HG03378 (cell line): Measurements from ENCODE around the gene U2AF2.

Experiments used
- ATAC-seq: cut with Tn5 transposase; IDR thresholded peaks from one replicate; pipeline ENCODE4 v1.9.1; 2021; ENCODE audit warnings: mild to moderate bottlenecking, moderate library complexity; ENCODE audit not compliant: unreplicated experiment

Gene U2AF2

DNA sequence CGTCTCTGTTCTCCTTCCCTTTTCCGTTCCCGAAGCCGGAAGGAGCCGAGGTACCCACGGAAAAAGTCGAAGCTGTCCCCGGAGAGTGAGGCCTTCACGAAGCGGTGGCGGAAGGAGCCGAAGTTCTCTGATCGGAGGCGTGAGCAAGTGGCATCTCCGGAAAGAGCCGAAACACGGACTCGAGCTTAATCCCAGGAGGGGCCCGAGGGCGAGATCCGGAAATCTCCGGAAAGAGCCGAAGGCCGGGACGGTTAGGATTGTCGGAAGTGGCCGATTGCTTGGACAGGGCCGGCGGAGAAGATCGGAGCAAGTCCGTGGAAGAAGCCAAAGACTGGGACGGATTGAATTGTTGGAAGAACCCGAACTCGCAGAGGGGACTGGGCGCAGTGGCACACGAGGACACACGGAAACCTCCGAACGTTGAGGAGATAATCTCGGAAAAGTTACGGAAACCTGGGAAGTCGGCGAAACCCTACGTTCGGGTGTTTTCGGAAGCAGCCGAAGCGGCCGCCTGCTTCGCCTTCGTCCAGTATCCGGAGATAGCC, 440 bp upstream of the U2AF2 start:
- peak; percentile 56 for ATAC-seq

DNA sequence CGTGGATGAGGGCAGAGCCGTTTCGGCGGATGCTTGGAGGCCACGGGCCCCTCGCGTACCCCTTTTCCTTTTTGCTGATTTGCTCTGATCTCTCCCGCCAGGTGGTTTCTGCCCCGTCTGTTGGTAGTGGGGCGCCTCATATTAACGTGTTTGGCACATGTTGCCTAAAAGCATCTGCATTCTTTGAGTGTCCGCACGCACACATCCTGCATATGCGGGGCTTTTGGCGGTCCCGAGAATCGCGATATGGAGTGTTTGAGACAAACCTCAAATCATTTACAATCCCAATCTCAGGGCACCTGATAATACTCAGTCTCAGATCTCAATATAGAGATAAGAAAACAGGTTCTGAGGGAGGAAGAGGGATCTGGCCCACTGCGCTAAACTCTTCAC, 809 bp downstream of the U2AF2 start:
- no peak for ATAC-seq

DNA sequence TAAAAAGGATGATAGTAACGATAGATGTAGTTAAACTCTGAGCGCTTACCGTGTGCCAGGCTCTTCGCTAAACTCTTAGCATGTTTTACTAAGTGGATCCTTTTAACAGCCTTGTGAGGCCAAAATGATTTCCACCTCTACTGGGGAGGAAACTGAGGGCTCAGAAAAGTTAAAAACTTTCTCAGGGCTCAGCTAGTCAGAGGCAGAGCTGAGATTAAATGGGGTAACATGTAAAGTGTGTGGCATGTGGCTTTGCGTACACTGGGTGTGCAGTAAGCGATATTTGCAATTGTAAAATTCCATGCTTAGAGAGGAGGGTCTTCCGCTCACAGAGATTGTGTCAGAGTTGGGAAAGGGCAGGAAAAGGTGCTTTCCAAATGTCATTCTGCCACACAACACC, 1.7 kb downstream of the U2AF2 start:
- ATAC-seq = no peak

DNA sequence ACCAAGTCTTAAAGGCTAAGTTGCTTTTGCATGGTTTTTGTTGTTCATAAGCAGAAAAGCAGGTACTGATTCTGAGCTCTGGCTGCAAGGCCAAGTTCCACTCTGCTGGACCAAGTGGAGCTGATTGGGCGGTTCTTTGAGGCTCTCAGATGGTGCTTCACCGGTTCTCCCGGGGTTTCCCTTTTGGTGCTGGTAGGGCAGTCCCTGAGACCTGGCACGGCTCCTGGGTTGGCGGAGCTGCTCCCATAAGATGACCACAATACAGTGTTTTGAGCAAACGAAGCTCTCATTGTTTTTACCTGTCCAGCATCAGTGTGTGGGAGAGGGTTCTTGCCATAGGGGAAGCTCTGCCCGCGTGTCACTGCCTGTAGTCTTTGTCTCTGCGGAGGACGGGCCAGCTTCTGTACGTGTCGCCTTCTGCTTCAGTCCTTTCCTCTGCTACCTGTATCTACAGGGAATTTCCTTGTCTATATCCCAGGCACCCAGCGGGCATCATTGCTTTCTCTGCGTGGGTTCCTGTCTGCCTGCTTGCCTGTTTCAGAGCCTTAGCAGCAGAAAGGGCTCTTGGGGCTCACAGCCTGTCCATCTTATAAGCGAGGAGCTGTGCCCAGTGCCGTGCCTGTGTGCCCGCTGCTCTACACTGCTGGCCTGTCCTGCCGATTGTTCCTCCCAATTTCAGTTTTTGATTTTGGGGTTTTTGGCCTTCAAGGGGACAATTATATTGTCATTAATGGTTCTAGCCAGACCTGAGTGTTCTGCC, 2.3 kb downstream of the U2AF2 start:
- ATAC-seq = no peak

DNA sequence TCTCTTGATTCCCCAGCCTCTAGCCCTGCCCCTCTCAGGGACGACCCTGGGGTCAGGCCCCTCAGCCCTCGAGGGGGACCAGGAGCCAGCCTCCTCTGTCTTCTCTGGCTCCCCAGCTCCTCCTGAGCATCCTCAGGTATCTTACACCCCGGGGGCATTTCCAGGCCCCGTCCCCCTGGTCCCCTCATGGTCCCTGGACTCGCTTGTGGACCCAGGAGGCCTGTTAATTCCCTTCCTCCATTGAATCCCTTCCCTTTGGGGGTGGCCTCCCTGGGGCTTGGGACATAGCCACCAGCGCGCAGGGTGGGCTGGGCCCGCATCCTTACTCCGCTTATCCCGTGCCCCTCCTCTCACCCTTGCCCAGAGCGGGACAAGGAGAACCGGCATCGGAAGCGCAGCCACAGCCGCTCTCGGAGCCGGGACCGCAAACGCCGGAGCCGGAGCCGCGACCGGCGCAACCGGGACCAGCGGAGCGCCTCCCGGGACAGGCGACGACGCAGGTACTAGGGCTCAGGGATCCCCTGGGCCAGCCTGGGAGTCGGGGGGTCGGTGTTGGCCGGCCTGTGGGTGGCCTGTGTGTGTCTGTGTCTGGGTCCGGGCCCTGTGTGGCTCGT, 4.1 kb downstream of the U2AF2 start:
- no peak for ATAC-seq

DNA sequence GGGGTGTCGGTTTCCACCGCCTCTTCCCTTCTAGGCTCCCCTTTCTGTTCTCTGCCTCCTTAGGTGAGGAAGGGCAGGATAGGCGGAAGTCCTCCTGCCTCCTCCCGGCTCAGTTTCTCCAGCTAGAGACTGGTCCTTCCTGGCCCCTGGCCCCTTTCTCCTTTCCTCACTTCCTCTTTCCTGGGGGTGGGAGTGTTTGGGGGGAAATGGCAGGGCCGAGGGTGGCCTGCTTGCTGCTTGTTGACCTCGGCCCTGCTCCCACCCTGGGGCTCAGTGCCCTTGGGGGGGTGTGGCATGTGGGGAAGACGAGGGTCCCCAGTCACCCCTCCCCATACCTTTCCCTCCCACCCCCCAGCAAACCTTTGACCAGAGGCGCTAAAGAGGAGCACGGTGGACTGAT, 5.0 kb downstream of the U2AF2 start:
- no peak for ATAC-seq

DNA sequence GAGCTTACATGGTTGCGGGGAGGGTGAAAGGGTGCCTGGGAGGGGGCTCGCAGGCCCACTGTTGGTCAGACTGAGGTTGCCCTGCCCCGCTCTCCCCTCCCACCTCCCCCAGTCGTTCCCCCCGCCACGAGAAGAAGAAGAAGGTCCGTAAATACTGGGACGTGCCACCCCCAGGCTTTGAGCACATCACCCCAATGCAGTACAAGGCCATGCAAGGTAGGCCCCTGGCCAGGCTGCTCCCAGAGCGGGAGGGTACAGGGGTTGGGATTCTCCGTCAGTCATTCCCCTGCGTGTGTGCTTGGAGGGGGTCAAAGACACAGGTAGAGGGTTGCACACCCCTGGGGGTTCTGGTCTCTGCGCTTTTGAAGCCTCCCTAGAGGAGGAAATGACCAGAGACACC, 5.6 kb downstream of the U2AF2 start:
- ATAC-seq = no peak

DNA sequence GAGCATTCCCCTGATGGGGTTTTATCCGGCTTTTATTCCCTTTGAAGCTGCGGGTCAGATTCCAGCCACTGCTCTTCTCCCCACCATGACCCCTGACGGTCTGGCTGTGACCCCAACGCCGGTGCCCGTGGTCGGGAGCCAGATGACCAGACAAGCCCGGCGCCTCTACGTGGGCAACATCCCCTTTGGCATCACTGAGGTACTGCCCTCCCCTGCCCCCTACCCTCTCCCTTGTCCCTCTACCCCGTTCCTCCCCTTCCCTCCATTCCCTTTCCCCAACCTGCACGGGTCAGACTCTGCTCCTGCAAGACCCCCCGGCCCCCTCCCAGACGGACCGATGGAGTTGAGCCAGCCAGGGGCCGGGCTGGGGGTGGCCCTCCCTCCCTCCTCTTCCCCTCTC, 6.2 kb downstream of the U2AF2 start:
- ATAC-seq = no peak

DNA sequence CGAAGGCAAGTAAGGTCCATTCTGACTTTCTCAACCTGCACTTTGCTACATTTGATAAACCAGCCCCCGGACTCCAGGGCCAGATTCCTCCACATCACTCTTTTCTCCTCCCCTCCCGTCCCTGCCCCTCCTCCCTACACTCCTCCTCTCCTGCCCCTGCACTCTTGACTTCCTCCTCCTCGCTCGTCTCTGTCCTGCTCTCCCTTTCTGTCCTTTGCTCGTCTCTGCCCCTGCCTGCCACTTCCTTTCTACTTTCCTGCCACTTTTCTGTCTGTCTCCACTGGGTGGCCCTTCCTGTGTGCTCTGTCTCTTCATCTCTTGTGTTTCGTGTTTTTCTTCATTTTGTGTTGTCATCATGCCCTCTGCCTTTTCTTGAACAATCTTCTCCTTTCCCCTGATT, 7.0 kb downstream of the U2AF2 start:
- no peak for ATAC-seq

DNA sequence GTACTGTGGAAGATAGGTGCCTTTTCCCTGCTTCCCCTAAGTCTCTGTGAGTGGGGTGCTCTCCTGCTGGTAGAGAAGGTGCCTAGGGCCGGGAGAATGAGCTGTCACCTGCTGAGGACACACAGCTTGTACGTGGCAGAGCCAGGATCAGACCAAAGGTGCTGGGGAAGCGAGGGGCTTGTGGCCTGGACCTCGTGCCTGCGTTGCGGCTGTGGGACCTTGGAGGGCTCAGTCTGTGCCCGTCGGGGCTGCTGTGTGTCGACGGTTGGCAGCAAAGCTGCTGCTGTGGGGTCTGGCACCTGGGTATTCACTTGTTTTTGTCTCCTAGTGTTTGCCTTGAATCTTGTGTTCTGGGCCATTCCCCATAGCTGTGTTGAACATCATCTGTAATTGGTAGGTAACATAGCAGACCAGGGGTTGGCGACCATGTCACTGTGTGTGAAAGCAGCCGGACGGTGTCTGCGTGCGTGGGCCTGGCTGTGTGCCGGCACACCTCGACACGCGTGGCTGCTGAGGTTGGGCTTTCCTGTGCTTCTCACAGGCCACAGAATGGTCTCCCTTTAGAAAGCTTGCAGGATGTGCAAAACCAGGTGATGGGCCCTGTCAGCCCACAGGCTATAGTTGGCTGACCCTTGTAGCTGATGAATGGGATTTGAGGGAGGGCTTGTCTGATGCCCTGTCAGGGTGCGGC, 9.2 kb downstream of the U2AF2 start:
- no peak for ATAC-seq

DNA sequence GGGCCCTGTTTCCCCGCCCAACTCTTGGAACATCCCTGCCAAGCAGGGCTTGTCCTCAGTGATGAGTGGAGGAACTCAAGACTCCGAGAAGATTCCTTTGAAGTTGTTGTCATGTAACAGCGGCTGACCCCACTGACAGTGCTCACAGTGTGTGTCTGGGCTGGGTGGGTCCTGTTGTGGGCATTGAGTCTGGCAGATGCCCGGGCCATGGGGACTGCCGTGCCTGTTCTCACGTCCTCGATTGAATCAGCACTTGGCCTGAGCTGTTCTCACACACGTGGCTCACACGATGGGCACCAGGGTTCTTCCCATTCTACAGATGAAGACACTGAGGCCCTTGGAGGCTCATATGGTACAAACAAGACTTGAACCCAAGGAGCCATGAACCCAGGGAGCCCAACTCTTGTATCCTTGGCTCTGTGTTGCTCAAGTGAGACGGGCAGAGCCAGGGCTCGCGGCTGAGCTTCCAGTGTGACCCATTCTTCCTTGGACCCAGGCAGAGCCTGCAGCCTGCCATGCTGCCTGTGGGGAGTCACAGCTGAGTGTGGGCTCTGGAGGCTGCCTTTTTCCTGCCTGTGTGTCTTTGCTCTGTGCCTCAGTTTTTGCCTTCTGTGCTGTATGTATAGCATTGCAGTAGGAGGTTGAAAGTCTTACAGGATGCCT, 11.6 kb downstream of the U2AF2 start:
- no peak for ATAC-seq

DNA sequence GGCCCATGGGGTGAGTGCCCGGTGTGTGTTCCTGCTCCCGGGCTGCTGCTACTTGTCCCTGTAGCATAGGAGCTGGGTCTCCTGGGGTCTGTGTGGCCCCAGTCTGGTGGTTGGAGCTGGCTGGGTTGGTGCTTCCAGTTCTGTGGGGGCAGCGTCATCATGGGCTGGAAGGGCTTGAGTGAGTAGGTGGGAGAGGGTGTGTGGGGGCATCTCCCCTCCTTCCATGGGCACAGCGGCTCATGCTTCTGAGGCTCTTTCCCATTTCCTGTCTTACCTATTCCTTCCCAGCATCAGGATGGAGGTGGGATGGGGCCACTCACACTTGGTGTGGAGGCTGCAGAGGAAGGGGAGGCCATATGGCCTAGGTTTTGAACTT, 12.2 kb downstream of the U2AF2 start:
- no peak for ATAC-seq

DNA sequence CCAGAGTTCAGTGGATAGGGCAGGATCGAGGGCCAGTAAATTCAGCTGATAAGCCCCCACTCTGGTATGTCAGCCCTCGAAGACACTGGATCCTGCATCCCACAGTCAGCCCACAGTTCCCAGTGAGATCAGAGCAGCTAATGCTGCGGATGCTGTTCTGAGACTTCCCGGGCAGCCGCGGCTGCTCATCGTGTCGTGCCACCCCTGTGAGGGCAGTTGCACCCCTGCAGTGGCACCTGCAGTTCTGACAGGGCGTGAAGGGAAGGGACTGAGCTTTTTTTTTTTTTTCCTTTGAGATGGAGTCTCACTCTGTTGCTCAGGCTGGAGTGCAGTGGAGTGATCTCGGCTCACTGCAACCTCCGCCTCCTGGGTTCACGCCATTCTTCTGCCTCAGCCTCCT, 12.7 kb downstream of the U2AF2 start:
- ATAC-seq = no peak

DNA sequence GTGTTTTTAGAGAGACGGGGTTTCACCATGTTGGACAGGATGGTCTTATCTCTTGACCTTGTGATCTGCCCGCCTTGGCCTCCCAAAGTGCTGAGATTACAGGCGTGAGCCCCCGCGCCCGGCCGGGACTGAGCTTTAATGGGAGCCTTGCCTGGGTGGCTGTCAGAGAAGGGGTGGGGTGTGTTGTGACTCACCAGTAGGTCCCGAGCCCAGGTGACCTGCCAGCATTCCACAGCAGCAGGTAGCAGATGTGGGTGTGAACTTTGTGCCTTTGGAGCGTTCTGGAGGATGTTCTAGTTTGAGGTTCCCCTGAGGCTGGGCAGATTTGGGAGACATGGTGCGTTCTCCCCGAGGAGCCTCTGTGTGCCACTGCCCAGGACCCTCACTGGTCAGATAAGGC, 13.1 kb downstream of the U2AF2 start:
- ATAC-seq = no peak

DNA sequence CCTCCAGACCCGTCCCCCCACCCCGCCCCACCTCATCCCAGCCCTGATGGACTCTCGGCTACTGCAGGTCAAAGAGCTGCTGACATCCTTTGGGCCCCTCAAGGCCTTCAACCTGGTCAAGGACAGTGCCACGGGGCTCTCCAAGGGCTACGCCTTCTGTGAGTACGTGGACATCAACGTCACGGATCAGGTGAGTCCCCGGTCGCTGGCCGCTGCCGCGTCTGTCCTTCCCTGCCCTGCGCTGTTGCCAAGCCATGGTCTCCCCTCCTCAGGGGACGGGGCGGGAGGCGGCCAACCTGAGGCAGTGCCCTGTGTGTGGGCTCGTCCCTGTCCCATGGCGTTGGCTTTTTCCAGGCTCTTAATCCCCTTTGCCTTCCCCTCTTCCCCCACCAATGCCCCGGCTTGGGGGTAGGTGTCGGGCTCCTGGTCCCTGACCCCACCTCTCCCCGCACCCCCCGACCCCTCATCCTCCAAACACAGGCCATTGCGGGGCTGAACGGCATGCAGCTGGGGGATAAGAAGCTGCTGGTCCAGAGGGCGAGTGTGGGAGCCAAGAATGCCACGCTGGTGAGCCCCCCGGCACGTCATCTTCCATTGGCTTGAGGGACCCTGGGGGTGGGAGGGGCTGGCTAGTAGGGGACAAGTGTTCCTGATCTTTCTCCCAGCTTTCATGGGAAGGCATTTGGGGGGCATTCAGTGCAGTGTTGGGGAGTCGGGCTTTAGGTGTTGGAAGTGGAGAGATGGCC, 13.9 kb downstream of the U2AF2 start:
- ATAC-seq = no peak

DNA sequence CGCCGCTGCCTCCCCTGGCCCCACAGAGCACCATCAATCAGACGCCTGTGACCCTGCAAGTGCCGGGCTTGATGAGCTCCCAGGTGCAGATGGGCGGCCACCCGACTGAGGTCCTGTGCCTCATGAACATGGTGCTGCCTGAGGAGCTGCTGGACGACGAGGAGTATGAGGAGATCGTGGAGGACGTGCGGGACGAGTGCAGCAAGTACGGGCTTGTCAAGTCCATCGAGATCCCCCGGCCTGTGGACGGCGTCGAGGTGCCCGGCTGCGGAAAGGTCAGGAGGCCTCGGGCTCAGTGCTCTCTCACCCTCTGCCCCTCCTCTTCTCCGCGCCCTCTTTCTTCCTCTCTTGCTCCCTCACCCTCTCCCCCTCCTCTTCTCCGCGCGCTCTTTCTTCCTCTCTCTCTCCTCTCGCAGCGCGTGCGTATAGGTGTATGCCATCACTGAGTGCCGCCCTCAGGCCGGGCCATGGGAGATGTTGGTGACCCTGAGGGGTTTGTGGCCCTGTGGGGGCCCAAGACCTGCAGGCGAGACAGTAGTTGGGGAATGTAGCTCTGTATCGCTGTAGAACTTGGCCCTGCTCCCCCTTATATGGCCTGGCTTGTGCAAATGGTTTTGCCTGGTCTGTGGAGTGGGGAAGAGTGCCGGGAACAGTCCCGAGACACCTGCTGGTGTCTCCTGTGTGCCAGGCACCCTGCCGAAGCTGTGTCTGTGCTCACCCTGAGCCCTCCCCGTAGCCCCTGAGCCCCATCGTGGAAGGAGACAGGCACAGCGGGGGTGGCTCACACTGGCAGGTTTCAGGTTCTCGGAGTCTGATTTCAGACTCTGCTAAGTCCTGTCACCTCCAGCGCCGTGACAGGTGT, 14.8 kb downstream of the U2AF2 start:
- no peak for ATAC-seq

DNA sequence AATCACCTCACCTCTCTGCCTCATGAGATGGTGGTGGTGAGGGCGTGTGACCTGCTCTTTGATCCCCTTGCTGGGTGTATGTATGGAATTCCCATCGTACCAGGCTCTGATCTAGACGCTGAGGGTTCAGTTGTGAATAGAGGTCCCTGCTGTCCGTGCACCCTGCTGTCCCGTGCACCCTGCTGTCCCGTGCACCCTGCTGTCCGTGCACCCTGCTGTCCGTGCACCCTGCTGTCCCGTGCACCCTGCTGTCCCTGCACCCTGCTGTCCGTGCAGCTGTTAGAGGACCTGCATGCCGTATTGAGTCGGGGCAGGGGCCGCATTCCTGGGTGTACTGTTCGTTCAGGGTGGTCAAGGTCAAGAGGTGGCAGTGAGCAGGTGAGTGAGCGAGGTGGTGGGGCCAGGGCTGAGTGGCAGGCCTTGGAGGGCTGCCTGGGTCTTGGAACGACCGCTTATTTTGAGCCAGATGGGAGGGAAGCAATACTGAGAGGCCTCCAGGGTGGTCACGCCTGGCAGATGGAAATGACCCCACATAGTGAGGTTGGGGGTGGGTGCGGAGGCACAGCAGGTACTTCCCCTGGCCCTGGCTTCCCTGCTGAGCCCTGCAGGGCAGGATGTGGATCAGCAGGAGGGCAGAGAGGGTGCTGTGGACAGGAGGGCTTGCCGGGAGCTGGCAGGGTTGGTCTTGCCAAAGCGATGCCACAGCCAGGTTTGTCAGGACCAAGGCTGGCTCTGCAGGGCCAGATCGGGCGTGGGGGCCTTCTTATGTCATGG, 15.6 kb downstream of the U2AF2 start:
- no peak for ATAC-seq

DNA sequence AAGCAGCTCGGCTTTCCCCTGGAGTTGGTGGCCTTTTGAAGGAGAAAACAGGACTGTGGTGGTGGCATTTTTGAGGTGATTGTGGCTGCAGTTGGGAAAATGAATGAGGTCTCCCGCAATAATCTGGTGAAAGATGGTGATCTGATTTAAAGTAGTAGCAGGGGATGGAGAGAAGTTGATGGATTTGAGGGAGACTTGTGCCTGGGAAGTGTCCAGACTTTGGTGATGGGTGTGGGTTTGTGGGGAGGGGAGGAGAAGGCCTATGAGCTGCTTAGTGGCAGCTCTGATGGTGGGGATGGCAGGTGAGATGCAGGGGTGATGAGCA, 16.2 kb downstream of the U2AF2 start:
- no peak for ATAC-seq

DNA sequence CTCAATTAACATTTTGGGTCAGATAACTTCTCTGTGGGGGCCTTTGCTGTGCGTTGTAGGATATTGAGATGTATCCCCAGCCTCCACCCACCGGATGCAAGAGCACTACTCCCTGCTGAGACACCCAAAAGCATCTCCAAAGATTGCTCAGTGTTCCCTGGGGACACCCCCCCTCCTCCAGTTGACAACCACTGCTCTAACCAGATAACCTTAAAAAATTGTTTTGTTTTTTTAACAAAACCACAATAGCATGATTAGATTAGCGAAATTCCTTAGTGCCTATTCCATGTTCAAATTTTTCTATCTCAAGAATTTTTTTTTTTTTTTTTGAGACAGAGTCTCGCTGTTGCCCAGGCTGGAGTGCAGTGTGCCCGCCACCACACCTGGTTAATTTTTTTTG, 17.6 kb downstream of the U2AF2 start:
- no peak for ATAC-seq
